Stimulated activated CD4-positive, alpha-beta T cell treated with anti-CD3 and anti-CD28 coated beads, Interleukin-12 subunit alpha, Interleukin-12 subunit beta, amount 100 ng/mL, for 24 hours (primary cell): ENCODE measurements around the gene IL17D.
"Not testable (repeated sequence)": the region's sequence is repeated elsewhere in the genome, so short reads cannot be mapped to it uniquely, and the experiment has no call there.

Source experiments
- DNase-seq, 2 experiments: peaks; one replicate each; pipeline ENCODE4 v3.0.0-alpha.2; 2020; ENCODE audit warnings: low read depth in 2 of 2

The IL17D gene

GRCh38 chr13:20702915-20703779 is at the start of gene IL17D:
Gene IL17D (plus strand): TSS chr13:20703699. CDS start chr13:20704002, 303 bp downstream.
- DNase-seq: no peak

GRCh38 chr13:20654156-20654555 is 49.3 kb upstream of the IL17D start:
- DNase-seq: no peak

GRCh38 chr13:20658451-20659040 is 45.0 kb upstream of the IL17D start:
- DNase-seq: no peak

- no peak for DNase-seq
Observed at GRCh38 chr13:20664351-20664750, 39.1 kb upstream of the IL17D start.

- no peak for DNase-seq
Observed at GRCh38 chr13:20666948-20667347, 36.6 kb upstream of the IL17D start.

GRCh38 chr13:20667857-20668437 is 35.6 kb upstream of the IL17D start:
- no peak for DNase-seq

- DNase-seq: no peak
Observed at GRCh38 chr13:20669162-20669561, 34.3 kb upstream of the IL17D start.

- no peak for DNase-seq
Observed at GRCh38 chr13:20671789-20672188, 31.7 kb upstream of the IL17D start.

GRCh38 chr13:20672772-20673171 is 30.7 kb upstream of the IL17D start:
- no peak for DNase-seq

- no peak for DNase-seq
Observed at GRCh38 chr13:20673715-20674114, 29.8 kb upstream of the IL17D start.

GRCh38 chr13:20676213-20676612 is 27.3 kb upstream of the IL17D start:
- DNase-seq: no peak

GRCh38 chr13:20678606-20679005 is 24.9 kb upstream of the IL17D start:
- not testable (repeated sequence) for DNase-seq

- no peak for DNase-seq
Observed at GRCh38 chr13:20679879-20680278, 23.6 kb upstream of the IL17D start.

GRCh38 chr13:20680416-20681080 is 23.0 kb upstream of the IL17D start:
- DNase-seq: no peak

GRCh38 chr13:20681481-20681880 is 22.0 kb upstream of the IL17D start:
- DNase-seq: not testable (repeated sequence)

GRCh38 chr13:20682061-20682460 is 21.4 kb upstream of the IL17D start:
- no peak for DNase-seq

- no peak for DNase-seq
Observed at GRCh38 chr13:20684041-20684440, 19.5 kb upstream of the IL17D start.

- no peak for DNase-seq
Observed at GRCh38 chr13:20684546-20684945, 19.0 kb upstream of the IL17D start.

- no peak for DNase-seq
Observed at GRCh38 chr13:20685092-20685491, 18.4 kb upstream of the IL17D start.

- DNase-seq: no peak
Observed at GRCh38 chr13:20686167-20686566, 17.3 kb upstream of the IL17D start.

- no peak for DNase-seq
Observed at GRCh38 chr13:20686863-20687579, 16.5 kb upstream of the IL17D start.

GRCh38 chr13:20689291-20689690 is 14.2 kb upstream of the IL17D start:
- no peak for DNase-seq
